ENCODE data around the gene CD99L2. TPM values are rescaled to one million over a fixed set of nuclear protein-coding genes. Genes with fewer than 3 reads are reported as not detected.
"Not testable (repeated sequence)": the region's sequence is repeated elsewhere in the genome, so short reads cannot be mapped to it uniquely, and the experiment has no call there.

CD99L2 gene
- total RNA-seq, 2 experiments from 2014 or later: 16.6 to 17.0 TPM

GRCh38 chrX:150837845-150838244, 60.6 kb downstream of the CD99L2 start:
- no peaks in the 10 kb centered on the region for H3K27me3 Mint-ChIP-seq

GRCh38 chrX:150834695-150835094, 63.8 kb downstream of the CD99L2 start:
- ChIA-PET POLR2A (no interaction called here), CTCF (no interaction called here)
- no peaks in the 10 kb centered on the region for H3K27me3 Mint-ChIP-seq
- peaks cover 4% of the 10 kb centered on the region for H3K9me3 Mint-ChIP-seq
- no peak for DNase-seq
- H3K27ac Mint-ChIP-seq: no peak overlapping the region
- H3K4me3 Mint-ChIP-seq: no peak overlapping the region
- peaks cover 5% of the 10 kb centered on the region for H3K4me1 Mint-ChIP-seq
- H3K36me3 Mint-ChIP-seq (ENCODE audit: low read depth): peaks cover 3% of the 10 kb centered on the region

More at GRCh38 chrX:150837845-150838244, 60.6 kb downstream of the CD99L2 start:
- no peak for DNase-seq
- H3K4me3 Mint-ChIP-seq: no peak overlapping the region
- ChIA-PET CTCF (no interaction called here), POLR2A (no interaction called here)
- peaks cover 4% of the 10 kb centered on the region for H3K9me3 Mint-ChIP-seq
- H3K4me1 Mint-ChIP-seq: peaks cover 5% of the 10 kb centered on the region
- no peak overlapping the region for H3K27ac Mint-ChIP-seq
- H3K36me3 Mint-ChIP-seq (ENCODE audit: low read depth): peaks cover 3% of the 10 kb centered on the region

- H3K27ac Mint-ChIP-seq: no peak overlapping the region
- no peak for DNase-seq
- CTCF ChIA-PET: no interaction called here
- no peaks in the 10 kb centered on the region for H3K27me3 Mint-ChIP-seq
- POLR2A ChIA-PET: no interaction called here
- peaks cover 4% of the 10 kb centered on the region for H3K9me3 Mint-ChIP-seq
- no peak overlapping the region for H3K4me3 Mint-ChIP-seq
- peaks cover 5% of the 10 kb centered on the region for H3K4me1 Mint-ChIP-seq
- peaks cover 6% of the 10 kb centered on the region for H3K36me3 Mint-ChIP-seq (ENCODE audit: low read depth)
Observed at GRCh38 chrX:150833454-150834056, 64.9 kb downstream of the CD99L2 start.

- POLR2A ChIA-PET: no interaction called here
- Mint-ChIP-seq H3K36me3 (ENCODE audit: low read depth) (peaks cover 13% of the 10 kb centered on the region), H3K27ac (no peak overlapping the region), H3K4me3 (no peak overlapping the region), H3K27me3 (no peaks in the 10 kb centered on the region), H3K4me1 (peaks cover 5% of the 10 kb centered on the region), H3K9me3 (peaks cover 4% of the 10 kb centered on the region)
- CTCF ChIA-PET: no interaction called here
- no peak for DNase-seq
Observed at GRCh38 chrX:150831863-150832262, 66.6 kb downstream of the CD99L2 start.

- Mint-ChIP-seq H3K27ac (no peak overlapping the region), H3K36me3 (ENCODE audit: low read depth) (peaks cover 15% of the 10 kb centered on the region), H3K9me3 (peaks cover 2% of the 10 kb centered on the region), H3K27me3 (no peaks in the 10 kb centered on the region), H3K4me3 (no peak overlapping the region), H3K4me1 (peaks cover 4% of the 10 kb centered on the region)
- ChIA-PET CTCF (no interaction called here), POLR2A (no interaction called here)
- no peak for DNase-seq
Observed at GRCh38 chrX:150828785-150829184, 69.7 kb downstream of the CD99L2 start.

- H3K9me3 Mint-ChIP-seq, H3K4me3 Mint-ChIP-seq, H3K4me1 Mint-ChIP-seq, CTCF ChIA-PET, DNase-seq, POLR2A ChIA-PET, H3K27ac Mint-ChIP-seq, H3K27me3 Mint-ChIP-seq: not testable (repeated sequence)
- peaks cover 18% of the 10 kb centered on the region for H3K36me3 Mint-ChIP-seq (ENCODE audit: low read depth)
Observed at GRCh38 chrX:150824352-150824751, 74.1 kb downstream of the CD99L2 start.

GRCh38 chrX:150823826-150824225, 74.6 kb downstream of the CD99L2 start:
- DNase-seq, CTCF ChIA-PET, H3K4me1 Mint-ChIP-seq, POLR2A ChIA-PET, H3K4me3 Mint-ChIP-seq, H3K27me3 Mint-ChIP-seq, H3K9me3 Mint-ChIP-seq, H3K27ac Mint-ChIP-seq: not testable (repeated sequence)
- peaks cover 15% of the 10 kb centered on the region for H3K36me3 Mint-ChIP-seq (ENCODE audit: low read depth)

GRCh38 chrX:150821971-150822370, 76.5 kb downstream of the CD99L2 start:
- peaks cover 3% of the 10 kb centered on the region for H3K9me3 Mint-ChIP-seq
- CTCF ChIA-PET: no interaction called here
- POLR2A ChIA-PET: no interaction called here
- H3K27ac Mint-ChIP-seq: no peak overlapping the region
- no peak for DNase-seq
- H3K4me1 Mint-ChIP-seq: no peaks in the 10 kb centered on the region
- no peaks in the 10 kb centered on the region for H3K27me3 Mint-ChIP-seq
- peaks cover 12% of the 10 kb centered on the region for H3K36me3 Mint-ChIP-seq (ENCODE audit: low read depth)
- no peak overlapping the region for H3K4me3 Mint-ChIP-seq

GRCh38 chrX:150813922-150814321, 84.5 kb downstream of the CD99L2 start:
- POLR2A ChIA-PET: no interaction called here
- Mint-ChIP-seq H3K36me3 (ENCODE audit: low read depth) (peaks cover 7% of the 10 kb centered on the region), H3K4me3 (no peak overlapping the region), H3K27ac (no peak overlapping the region), H3K4me1 (peaks cover 9% of the 10 kb centered on the region), H3K9me3 (no peaks in the 10 kb centered on the region), H3K27me3 (no peaks in the 10 kb centered on the region)
- CTCF ChIA-PET: no interaction called here
- DNase-seq: no peak

GRCh38 chrX:150806827-150807226, 91.6 kb downstream of the CD99L2 start:
- Mint-ChIP-seq H3K4me1 (no peaks in the 10 kb centered on the region), H3K4me3 (no peak overlapping the region), H3K9me3 (no peaks in the 10 kb centered on the region), H3K27me3 (no peaks in the 10 kb centered on the region), H3K27ac (no peak overlapping the region), H3K36me3 (ENCODE audit: low read depth) (peaks cover 12% of the 10 kb centered on the region)
- no peak for DNase-seq
- POLR2A ChIA-PET: no interaction called here
- CTCF ChIA-PET: no interaction called here

GRCh38 chrX:150805736-150806135, 92.7 kb downstream of the CD99L2 start:
- no peaks in the 10 kb centered on the region for H3K4me1 Mint-ChIP-seq
- POLR2A ChIA-PET: no interaction called here
- no peak overlapping the region for H3K27ac Mint-ChIP-seq
- H3K36me3 Mint-ChIP-seq (ENCODE audit: low read depth): peaks cover 14% of the 10 kb centered on the region
- CTCF ChIA-PET: no interaction called here
- H3K27me3 Mint-ChIP-seq: no peaks in the 10 kb centered on the region
- no peak overlapping the region for H3K4me3 Mint-ChIP-seq
- DNase-seq: no peak
- no peaks in the 10 kb centered on the region for H3K9me3 Mint-ChIP-seq

- Mint-ChIP-seq H3K4me3 (no peak overlapping the region), H3K4me1 (peaks cover 6% of the 10 kb centered on the region), H3K9me3 (no peaks in the 10 kb centered on the region), H3K36me3 (ENCODE audit: low read depth) (peaks cover 18% of the 10 kb centered on the region), H3K27me3 (no peaks in the 10 kb centered on the region), H3K27ac (no peak overlapping the region)
- POLR2A ChIA-PET: no interaction called here
- CTCF ChIA-PET: no interaction called here
- DNase-seq: no peak
Observed at GRCh38 chrX:150792949-150793527, 105.4 kb downstream of the CD99L2 start.

- Mint-ChIP-seq H3K27me3 (no peaks in the 10 kb centered on the region), H3K36me3 (ENCODE audit: low read depth) (peaks cover 14% of the 10 kb centered on the region), H3K27ac (no peak overlapping the region), H3K9me3 (no peaks in the 10 kb centered on the region), H3K4me1 (peaks cover 6% of the 10 kb centered on the region), H3K4me3 (no peak overlapping the region)
- CTCF ChIA-PET: no interaction called here
- POLR2A ChIA-PET: no interaction called here
- no peak for DNase-seq
Observed at GRCh38 chrX:150790021-150790420, 108.4 kb downstream of the CD99L2 start.

GRCh38 chrX:150781677-150782076, 116.8 kb downstream of the CD99L2 start:
- no peak for DNase-seq
- ChIA-PET CTCF (interaction anchor here (1.3 kb wide), 1 partner anchor 10 kb away, joined by 6 read pairs; no protein-coding TSS in a partner anchor), POLR2A (no interaction called here)
- Mint-ChIP-seq H3K9me3 (no peaks in the 10 kb centered on the region), H3K4me3 (no peak overlapping the region), H3K27me3 (no peaks in the 10 kb centered on the region), H3K27ac (no peak overlapping the region), H3K4me1 (peaks cover 12% of the 10 kb centered on the region), H3K36me3 (ENCODE audit: low read depth) (no peaks in the 10 kb centered on the region)
